Measurements from ENCODE around the gene RPL13A. TPM values are rescaled to one million over a fixed set of nuclear protein-coding genes. Genes with fewer than 3 reads are reported as not detected.

RPL13A gene
- polyA plus RNA-seq, 1 of the 3 experiments (the other 2 are of a cell fraction): 2,748 TPM

GRCh38 chr19:49453013-49453756, 34.2 kb upstream of the RPL13A start, which contains the start of gene ALDH16A1:
ALDH16A1 (plus strand) TSS chr19:49453225; CDS start chr19:49453332, 107 bp downstream.
- H3K27ac ChIP-seq (ENCODE audit: low read depth in 2 of 2, low read length in 1 of 2): peak within 1 kb of the TSS; percentile 93 to 95
- H3F3A ChIP-seq (replicated peaks; ENCODE audit: insufficient read depth): peaks cover 29% of the 10 kb centered on the region
- peak within 1 kb of the TSS; percentile 93 for H2AFZ ChIP-seq (ENCODE audit: low read depth)
- H3K9me2 ChIP-seq: no peaks in the 10 kb centered on the region
- POLR2A ChIA-PET: interaction anchor here (0.6 to 2.6 kb wide), 6 partner anchors 15 to 325 kb away, joined by 3 to 14 read pairs (median 4); partner anchors contain the start of gene RPS11
- no peaks in the 10 kb centered on the region for H3K27me3 ChIP-seq (ENCODE audit: insufficient read depth)
- CTCF ChIA-PET: interaction anchor here (0.6 to 1.3 kb wide), 4 partner anchors 20 to 64 kb away, joined by 3 to 4 read pairs (median 4); partner anchors contain the start of gene FLT3LG
- peak within 1 kb of the TSS; percentile 61 to 77 for H3K4me3 ChIP-seq (ENCODE audit: low read depth in 2 of 2, low read length in 1 of 2)
- under 1% methylated on average over 36 of the region's 66 CpGs for WGBS (ENCODE audit: low lambda C conversion rate)
- no peaks in the 10 kb centered on the region for H4K20me1 ChIP-seq (ENCODE audit: insufficient read depth)
- peak; percentile 89 for TF ChIP-seq CHD2 (IDR thresholded peaks at IDR 0.05; ENCODE audit: low read length, partially characterized antibody)
- peak; percentile 58 for TF ChIP-seq GABPA (IDR thresholded peaks at IDR 0.05; ENCODE audit: low read depth)
- peak; percentile 52; the same call in 1 of the 2 replicates for TF ChIP-seq MXI1 (IDR thresholded peaks at IDR 0.05; ENCODE audit: low read depth, low read length)
- TF ChIP-seq POLR2AphosphoS5 (IDR thresholded peaks at IDR 0.05; ENCODE audit: low read depth, low read length): peak; percentile 98
- TF ChIP-seq SMC3 (IDR thresholded peaks at IDR 0.05; ENCODE audit: low read depth, low read length): no peak
- TF ChIP-seq RAD21 (IDR thresholded peaks at IDR 0.05; ENCODE audit: low read length): no peak
- TF ChIP-seq TCF12 (IDR thresholded peaks at IDR 0.05): no peak
- no peak for TF ChIP-seq REST (IDR thresholded peaks at IDR 0.05; ENCODE audit: low read depth, low read length)
- 0 out of 2 replicates have a peak, but pooled peaks have one; percentile 79 for TF ChIP-seq SIN3A (IDR thresholded peaks at IDR 0.05; ENCODE audit: borderline replicate concordance, low read depth, low read length)
- peak; percentile 93 for TF ChIP-seq USF1 (IDR thresholded peaks at IDR 0.05; ENCODE audit: borderline replicate concordance, low read depth)
- peak; percentile 69 for TF ChIP-seq USF2 (IDR thresholded peaks at IDR 0.05; ENCODE audit: borderline replicate concordance, low read depth, low read length)
- peak; percentile 72 for TF ChIP-seq ELF1 (IDR thresholded peaks at IDR 0.05)
- peak; percentile 64 for TF ChIP-seq MAX (IDR thresholded peaks at IDR 0.05; ENCODE audit: low read depth)
- peak; percentile 84 for TF ChIP-seq NRF1 (IDR thresholded peaks at IDR 0.05; ENCODE audit: low read depth, low read length)
- TF ChIP-seq RFX5 (IDR thresholded peaks at IDR 0.05; ENCODE audit: low read length): peak; percentile 51; the same call in 1 of the 2 replicates
- TF ChIP-seq ZBTB33 (IDR thresholded peaks at IDR 0.05; ENCODE audit: borderline replicate concordance, low read depth): peak; percentile 84; the same call in 1 of the 2 replicates
- no peaks in the 10 kb centered on the region for H3K9me3 ChIP-seq
- DNase-seq: peak; percentile 94
- H3K4me1 ChIP-seq (ENCODE audit: control insufficient read depth in 1 of 2, insufficient read depth in 2 of 2, low read depth in 1 of 2, low read length in 1 of 2): peaks cover 0 to 16% of the 10 kb centered on the region in 2 experiments; a peak in 2 of 4 replicates
- H3K36me3 ChIP-seq (replicated peaks in 1 of 2; ENCODE audit: control insufficient read depth in 1 of 2, insufficient read depth in 2 of 2, low read length in 1 of 2): peaks cover 9 to 12% of the 10 kb centered on the region in 2 experiments
- peak within 1 kb of the TSS; percentile 97 for H3K9ac ChIP-seq
- peak within 1 kb of the TSS; percentile 97 for H3K4me2 ChIP-seq
- H3K79me2 ChIP-seq (ENCODE audit: insufficient read depth): peaks cover 50% of the 10 kb centered on the region

All from SK-N-SH (cell line).